Hepatocyte (in vitro differentiated cells): Measurements from ENCODE around the gene SEBOX.

Experiments
- EZH2 ChIP-seq: fragments of 200-600 bp; sonication (generic); IDR thresholded peaks from 2 replicates; pipeline ENCODE4 v1.6.1; 2016; ENCODE audit warnings: antibody characterized with exemption, mild to moderate bottlenecking, borderline replicate concordance
- EZH2phosphoT487 ChIP-seq: fragments of 200-600 bp; sonication (generic); IDR thresholded peaks from one replicate; pipeline ENCODE4 v1.6.1; 2018; ENCODE audit warnings: antibody characterized with exemption, mild to moderate bottlenecking, low read depth, moderate library complexity; ENCODE audit not compliant: unreplicated experiment, severe bottlenecking
- TF ChIP-seq, protein P1 (sequence below): fragments of 200-600 bp; sonication (generic); IDR thresholded peaks from 2 replicates; pipeline ENCODE4 v1.5.1; 2016; ENCODE audit warnings: antibody characterized with exemption, mild to moderate bottlenecking; ENCODE audit not compliant: poor library complexity

DNA sequence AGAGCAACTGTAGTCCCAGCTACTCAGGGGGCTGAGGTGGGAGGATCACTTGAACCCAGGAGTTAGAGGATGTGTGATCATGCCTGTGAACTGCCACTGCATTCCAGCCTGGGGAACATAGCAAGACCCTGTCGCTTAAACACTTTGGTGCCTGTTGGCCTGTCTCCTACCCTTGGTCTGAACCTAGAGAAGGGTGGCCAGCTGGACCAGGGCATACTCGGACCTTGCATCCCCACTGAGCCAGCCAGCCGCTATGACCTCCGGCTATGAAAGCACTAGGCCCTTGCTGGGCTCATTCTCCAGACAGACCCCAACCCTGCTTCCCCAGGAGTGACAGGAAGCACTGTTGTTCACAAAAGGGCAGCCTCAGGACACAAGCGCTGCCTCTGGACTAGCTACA is 34.3 kb downstream of the SEBOX start:
- TF ChIP-seq EZH2phosphoT487 (no peak), EZH2 (no peak)
- TF ChIP-seq, protein P1, sequence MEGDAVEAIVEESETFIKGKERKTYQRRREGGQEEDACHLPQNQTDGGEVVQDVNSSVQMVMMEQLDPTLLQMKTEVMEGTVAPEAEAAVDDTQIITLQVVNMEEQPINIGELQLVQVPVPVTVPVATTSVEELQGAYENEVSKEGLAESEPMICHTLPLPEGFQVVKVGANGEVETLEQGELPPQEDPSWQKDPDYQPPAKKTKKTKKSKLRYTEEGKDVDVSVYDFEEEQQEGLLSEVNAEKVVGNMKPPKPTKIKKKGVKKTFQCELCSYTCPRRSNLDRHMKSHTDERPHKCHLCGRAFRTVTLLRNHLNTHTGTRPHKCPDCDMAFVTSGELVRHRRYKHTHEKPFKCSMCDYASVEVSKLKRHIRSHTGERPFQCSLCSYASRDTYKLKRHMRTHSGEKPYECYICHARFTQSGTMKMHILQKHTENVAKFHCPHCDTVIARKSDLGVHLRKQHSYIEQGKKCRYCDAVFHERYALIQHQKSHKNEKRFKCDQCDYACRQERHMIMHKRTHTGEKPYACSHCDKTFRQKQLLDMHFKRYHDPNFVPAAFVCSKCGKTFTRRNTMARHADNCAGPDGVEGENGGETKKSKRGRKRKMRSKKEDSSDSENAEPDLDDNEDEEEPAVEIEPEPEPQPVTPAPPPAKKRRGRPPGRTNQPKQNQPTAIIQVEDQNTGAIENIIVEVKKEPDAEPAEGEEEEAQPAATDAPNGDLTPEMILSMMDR = no peak
